ENCODE measurements around the gene OTOA.

DNA sequence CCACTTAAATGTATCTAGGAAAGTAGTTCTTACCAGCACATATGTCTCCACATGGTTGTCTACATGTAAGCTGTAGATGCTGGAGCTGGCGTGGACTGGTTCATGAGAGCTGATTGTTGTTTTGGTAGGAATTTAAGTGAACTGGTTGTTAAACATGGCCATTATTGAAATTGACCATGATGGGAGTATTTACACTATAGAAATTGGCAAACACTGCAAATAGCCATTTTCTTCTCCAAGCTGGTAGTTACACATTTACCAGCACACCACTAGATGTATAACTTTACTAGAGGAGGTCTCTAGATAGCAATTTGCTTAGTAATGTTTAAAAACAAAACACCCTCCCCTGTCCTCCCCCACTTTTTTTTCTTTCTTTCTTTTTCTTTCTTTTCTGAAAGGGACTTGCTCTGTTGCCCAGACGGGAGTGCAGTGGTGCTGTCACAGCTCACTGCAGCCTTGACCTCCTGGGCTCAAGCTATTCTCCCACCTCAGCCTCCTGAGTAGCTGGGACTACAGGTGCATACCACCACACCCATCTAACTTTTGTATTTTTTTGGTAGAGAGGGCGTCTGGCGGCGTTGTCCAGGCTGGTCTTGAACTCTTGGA is 35.5 kb upstream of the OTOA start:
- TF ChIP-seq POLR2A (IDR thresholded peaks at IDR 0.05) = no peak
- TF ChIP-seq, protein P1, sequence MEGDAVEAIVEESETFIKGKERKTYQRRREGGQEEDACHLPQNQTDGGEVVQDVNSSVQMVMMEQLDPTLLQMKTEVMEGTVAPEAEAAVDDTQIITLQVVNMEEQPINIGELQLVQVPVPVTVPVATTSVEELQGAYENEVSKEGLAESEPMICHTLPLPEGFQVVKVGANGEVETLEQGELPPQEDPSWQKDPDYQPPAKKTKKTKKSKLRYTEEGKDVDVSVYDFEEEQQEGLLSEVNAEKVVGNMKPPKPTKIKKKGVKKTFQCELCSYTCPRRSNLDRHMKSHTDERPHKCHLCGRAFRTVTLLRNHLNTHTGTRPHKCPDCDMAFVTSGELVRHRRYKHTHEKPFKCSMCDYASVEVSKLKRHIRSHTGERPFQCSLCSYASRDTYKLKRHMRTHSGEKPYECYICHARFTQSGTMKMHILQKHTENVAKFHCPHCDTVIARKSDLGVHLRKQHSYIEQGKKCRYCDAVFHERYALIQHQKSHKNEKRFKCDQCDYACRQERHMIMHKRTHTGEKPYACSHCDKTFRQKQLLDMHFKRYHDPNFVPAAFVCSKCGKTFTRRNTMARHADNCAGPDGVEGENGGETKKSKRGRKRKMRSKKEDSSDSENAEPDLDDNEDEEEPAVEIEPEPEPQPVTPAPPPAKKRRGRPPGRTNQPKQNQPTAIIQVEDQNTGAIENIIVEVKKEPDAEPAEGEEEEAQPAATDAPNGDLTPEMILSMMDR (IDR thresholded peaks at IDR 0.05) = no peak

Measured in vagina (tissue), 2 donors.